Type B pancreatic cell (in vitro differentiated cells): ENCODE results near the gene ALK. TPM values are rescaled to one million over a fixed set of nuclear protein-coding genes. Genes with fewer than 3 reads are reported as not detected.

Experiments
- DNase-seq: peaks from one replicate; pipeline ENCODE4 v3.0.0; 2021; ENCODE audit warnings: mixed read lengths; ENCODE audit not compliant: unreplicated experiment; ENCODE audit errors: extremely low spot score
- H3K27ac Mint-ChIP-seq: 2 replicates; pipeline ENCODE4 v1.8.0; 2021; ENCODE audit warnings: mild to moderate bottlenecking, mixed read lengths
- H3K27me3 Mint-ChIP-seq: 2 replicates; pipeline ENCODE4 v1.8.0; 2021; ENCODE audit warnings: mixed read lengths
- H3K36me3 Mint-ChIP-seq: 2 replicates; pipeline ENCODE4 v1.8.0; 2021; ENCODE audit warnings: mixed read lengths
- H3K4me1 Mint-ChIP-seq: one replicate; pipeline ENCODE4 v1.8.0; 2021; ENCODE audit warnings: mixed read lengths; ENCODE audit not compliant: unreplicated experiment
- H3K4me3 Mint-ChIP-seq: 2 replicates; pipeline ENCODE4 v1.8.0; 2021; ENCODE audit warnings: mild to moderate bottlenecking, mixed read lengths
- H3K9me3 Mint-ChIP-seq: 2 replicates; pipeline ENCODE4 v1.8.0; 2021; ENCODE audit warnings: mixed read lengths
- CTCF ChIP-seq: fragments of 200-600 bp; sonication (generic); conservative IDR thresholded peaks from 2 replicates; pipeline ENCODE4 v1.5.0; 2021; ENCODE audit warnings: antibody characterized with exemption, mild to moderate bottlenecking
- total RNA-seq: library from RNA; stranded (reverse); gene quantifications from 2 replicates; pipeline ENCODE4 v1.2.1, GENCODE V29; 2021; ENCODE audit warnings: low replicate concordance

The ALK gene
- total RNA-seq, 1 donor from 2014 or later = 7.7 TPM

- no peak for TF ChIP-seq CTCF
- Mint-ChIP-seq H3K27me3 (no peaks in the 10 kb centered on the region), H3K4me1 (no peaks in the 10 kb centered on the region), H3K9me3 (no peaks in the 10 kb centered on the region), H3K36me3 (no peaks in the 10 kb centered on the region), H3K27ac (no peak overlapping the region), H3K4me3 (no peak overlapping the region)
- DNase-seq = no peak
Measured at GRCh38 chr2:29353403-29353991, 567.9 kb downstream of the ALK start.

- Mint-ChIP-seq H3K4me1 (no peaks in the 10 kb centered on the region), H3K4me3 (no peak overlapping the region), H3K27me3 (peaks cover 3% of the 10 kb centered on the region), H3K9me3 (no peaks in the 10 kb centered on the region), H3K36me3 (no peaks in the 10 kb centered on the region), H3K27ac (no peak overlapping the region)
- TF ChIP-seq CTCF = no peak
- DNase-seq = no peak
Measured at GRCh38 chr2:29351916-29352591, 569.3 kb downstream of the ALK start.

- no peaks in the 10 kb centered on the region for H3K9me3 Mint-ChIP-seq
- no peaks in the 10 kb centered on the region for H3K4me1 Mint-ChIP-seq
- TF ChIP-seq CTCF = no peak
- DNase-seq = no peak
- H3K27ac Mint-ChIP-seq = no peak overlapping the region
- H3K36me3 Mint-ChIP-seq = no peaks in the 10 kb centered on the region
- peaks cover 9% of the 10 kb centered on the region for H3K27me3 Mint-ChIP-seq
- no peak overlapping the region for H3K4me3 Mint-ChIP-seq
Measured at GRCh38 chr2:29351248-29351647, 570.1 kb downstream of the ALK start.

GRCh38 chr2:29349316-29350030 lies 571.9 kb downstream of the ALK start:
- Mint-ChIP-seq H3K4me3 (no peak overlapping the region), H3K9me3 (no peaks in the 10 kb centered on the region), H3K27ac (no peak overlapping the region), H3K4me1 (no peaks in the 10 kb centered on the region), H3K27me3 (peaks cover 9% of the 10 kb centered on the region), H3K36me3 (no peaks in the 10 kb centered on the region)
- no peak for TF ChIP-seq CTCF
- no peak for DNase-seq

- Mint-ChIP-seq H3K4me3 (no peak overlapping the region), H3K36me3 (no peaks in the 10 kb centered on the region), H3K4me1 (no peaks in the 10 kb centered on the region), H3K27ac (no peak overlapping the region), H3K27me3 (peaks cover 9% of the 10 kb centered on the region), H3K9me3 (no peaks in the 10 kb centered on the region)
- TF ChIP-seq CTCF = no peak
- no peak for DNase-seq
Measured at GRCh38 chr2:29347774-29348461, 573.5 kb downstream of the ALK start.
